ENCODE data around the gene NOS1. TPM values are rescaled to one million over a fixed set of nuclear protein-coding genes. Genes with fewer than 3 reads are reported as not detected.

Gene NOS1
- total and polyA plus RNA-seq, 2 experiments from 2014 or later: 0.63 to 3.0 TPM

DNA sequence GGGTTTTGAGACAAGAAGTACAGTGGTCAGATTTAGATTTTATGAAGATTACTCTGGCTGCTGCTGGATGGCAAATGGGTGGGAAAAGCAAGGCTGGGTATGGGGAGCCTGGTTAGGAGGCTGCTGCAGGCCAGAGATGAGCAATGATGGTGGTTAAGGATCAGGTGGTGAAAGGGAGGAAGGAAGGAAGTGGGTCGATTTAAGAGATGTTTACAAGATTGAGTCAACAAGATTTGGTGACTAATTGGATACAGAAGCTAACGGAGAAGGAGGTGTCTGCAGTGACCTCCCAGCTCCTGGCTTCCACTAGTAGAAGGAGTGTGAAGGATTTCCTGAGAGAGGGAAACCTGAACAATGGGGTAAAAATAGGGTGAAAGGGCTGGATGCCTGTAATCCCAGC is 18.7 kb downstream of the NOS1 start:
- DNase-seq (ENCODE audit: low spot score) (no peak), ATAC-seq (no peak)
- Histone ChIP-seq H3K4me1 (ENCODE audit: insufficient read depth) (peaks cover 11% of the 10 kb centered on the region), H4K20me1 (replicated peaks; ENCODE audit: insufficient read depth) (no peaks in the 10 kb centered on the region), H3K9me2 (ENCODE audit: insufficient read depth) (no peaks in the 10 kb centered on the region), H3K4me2 (no peak overlapping the region), H2AFZ (no peak overlapping the region), H3F3A (replicated peaks; ENCODE audit: low read depth) (no peaks in the 10 kb centered on the region), H3K27me3 (ENCODE audit: insufficient read depth) (no peaks in the 10 kb centered on the region), H3K4me3 (no peak overlapping the region), H3K79me2 (replicated peaks; ENCODE audit: insufficient read depth) (no peaks in the 10 kb centered on the region), H3K27ac (ENCODE audit: low read depth) (no peak overlapping the region), H3K36me3 (ENCODE audit: insufficient read depth) (no peaks in the 10 kb centered on the region)
- H3K9me3 Mint-ChIP-seq: no peaks in the 10 kb centered on the region; the same call in 2 of the 3 replicates
- no peak overlapping the region for H3K27ac Mint-ChIP-seq
- no peaks in the 10 kb centered on the region for H3K36me3 Mint-ChIP-seq (ENCODE audit: low read depth)
- H3K4me3 Mint-ChIP-seq: no peak overlapping the region
- peaks cover 5% of the 10 kb centered on the region for H3K27me3 Mint-ChIP-seq (ENCODE audit: insufficient read depth, low read depth, poor library complexity)
- TF ChIP-seq CREB1 (CRISPR knock-in tag; IDR thresholded peaks at IDR 0.05; ENCODE audit: low read depth): no peak
- TF ChIP-seq, protein P1, sequence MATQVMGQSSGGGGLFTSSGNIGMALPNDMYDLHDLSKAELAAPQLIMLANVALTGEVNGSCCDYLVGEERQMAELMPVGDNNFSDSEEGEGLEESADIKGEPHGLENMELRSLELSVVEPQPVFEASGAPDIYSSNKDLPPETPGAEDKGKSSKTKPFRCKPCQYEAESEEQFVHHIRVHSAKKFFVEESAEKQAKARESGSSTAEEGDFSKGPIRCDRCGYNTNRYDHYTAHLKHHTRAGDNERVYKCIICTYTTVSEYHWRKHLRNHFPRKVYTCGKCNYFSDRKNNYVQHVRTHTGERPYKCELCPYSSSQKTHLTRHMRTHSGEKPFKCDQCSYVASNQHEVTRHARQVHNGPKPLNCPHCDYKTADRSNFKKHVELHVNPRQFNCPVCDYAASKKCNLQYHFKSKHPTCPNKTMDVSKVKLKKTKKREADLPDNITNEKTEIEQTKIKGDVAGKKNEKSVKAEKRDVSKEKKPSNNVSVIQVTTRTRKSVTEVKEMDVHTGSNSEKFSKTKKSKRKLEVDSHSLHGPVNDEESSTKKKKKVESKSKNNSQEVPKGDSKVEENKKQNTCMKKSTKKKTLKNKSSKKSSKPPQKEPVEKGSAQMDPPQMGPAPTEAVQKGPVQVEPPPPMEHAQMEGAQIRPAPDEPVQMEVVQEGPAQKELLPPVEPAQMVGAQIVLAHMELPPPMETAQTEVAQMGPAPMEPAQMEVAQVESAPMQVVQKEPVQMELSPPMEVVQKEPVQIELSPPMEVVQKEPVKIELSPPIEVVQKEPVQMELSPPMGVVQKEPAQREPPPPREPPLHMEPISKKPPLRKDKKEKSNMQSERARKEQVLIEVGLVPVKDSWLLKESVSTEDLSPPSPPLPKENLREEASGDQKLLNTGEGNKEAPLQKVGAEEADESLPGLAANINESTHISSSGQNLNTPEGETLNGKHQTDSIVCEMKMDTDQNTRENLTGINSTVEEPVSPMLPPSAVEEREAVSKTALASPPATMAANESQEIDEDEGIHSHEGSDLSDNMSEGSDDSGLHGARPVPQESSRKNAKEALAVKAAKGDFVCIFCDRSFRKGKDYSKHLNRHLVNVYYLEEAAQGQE (IDR thresholded peaks at IDR 0.05; ENCODE audit: unreplicated experiment): no peak
- TF ChIP-seq EZH2 (IDR thresholded peaks at IDR 0.05; ENCODE audit: low read depth, unreplicated experiment): no peak
- H3K4me1 Mint-ChIP-seq: peaks cover 14% of the 10 kb centered on the region

DNA sequence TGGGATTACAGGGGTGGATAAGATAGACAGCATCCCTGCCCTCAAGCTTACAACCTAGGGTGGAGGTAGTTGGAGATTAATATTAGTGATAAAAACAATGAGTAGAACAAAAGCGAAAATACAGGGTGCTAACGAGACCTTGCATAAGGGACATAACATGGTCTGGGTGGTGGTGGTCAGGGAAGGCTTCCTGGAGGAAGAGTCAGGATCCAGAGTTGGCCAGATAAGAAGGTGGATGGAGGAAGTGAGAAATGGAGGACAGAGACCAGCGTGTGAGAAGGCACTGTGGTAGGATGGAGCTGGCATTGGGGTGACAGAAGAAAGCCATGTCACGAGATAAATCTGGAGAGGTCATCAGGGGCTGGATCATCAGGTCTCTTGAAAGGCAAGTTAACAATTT is 19.2 kb downstream of the NOS1 start:
- Mint-ChIP-seq H3K27ac (no peak overlapping the region), H3K9me3 (no peaks in the 10 kb centered on the region; the same call in 2 of the 3 replicates), H3K27me3 (ENCODE audit: insufficient read depth, low read depth, poor library complexity) (peaks cover 5% of the 10 kb centered on the region), H3K36me3 (ENCODE audit: low read depth) (no peaks in the 10 kb centered on the region), H3K4me3 (no peak overlapping the region), H3K4me1 (peaks cover 9% of the 10 kb centered on the region)
- Histone ChIP-seq H3K36me3 (ENCODE audit: insufficient read depth) (no peaks in the 10 kb centered on the region), H3K4me2 (no peak overlapping the region), H3K27me3 (ENCODE audit: insufficient read depth) (no peaks in the 10 kb centered on the region), H3K9me2 (ENCODE audit: insufficient read depth) (no peaks in the 10 kb centered on the region), H4K20me1 (replicated peaks; ENCODE audit: insufficient read depth) (no peaks in the 10 kb centered on the region), H3K4me3 (no peak overlapping the region), H3K79me2 (replicated peaks; ENCODE audit: insufficient read depth) (no peaks in the 10 kb centered on the region), H3F3A (replicated peaks; ENCODE audit: low read depth) (no peaks in the 10 kb centered on the region), H2AFZ (no peak overlapping the region), H3K27ac (ENCODE audit: low read depth) (no peak overlapping the region), H3K4me1 (ENCODE audit: insufficient read depth) (peaks cover 11% of the 10 kb centered on the region)
- ATAC-seq: no peak
- DNase-seq (ENCODE audit: low spot score): no peak
- TF ChIP-seq, protein P1 (IDR thresholded peaks at IDR 0.05; ENCODE audit: unreplicated experiment): no peak
- TF ChIP-seq, protein P2, sequence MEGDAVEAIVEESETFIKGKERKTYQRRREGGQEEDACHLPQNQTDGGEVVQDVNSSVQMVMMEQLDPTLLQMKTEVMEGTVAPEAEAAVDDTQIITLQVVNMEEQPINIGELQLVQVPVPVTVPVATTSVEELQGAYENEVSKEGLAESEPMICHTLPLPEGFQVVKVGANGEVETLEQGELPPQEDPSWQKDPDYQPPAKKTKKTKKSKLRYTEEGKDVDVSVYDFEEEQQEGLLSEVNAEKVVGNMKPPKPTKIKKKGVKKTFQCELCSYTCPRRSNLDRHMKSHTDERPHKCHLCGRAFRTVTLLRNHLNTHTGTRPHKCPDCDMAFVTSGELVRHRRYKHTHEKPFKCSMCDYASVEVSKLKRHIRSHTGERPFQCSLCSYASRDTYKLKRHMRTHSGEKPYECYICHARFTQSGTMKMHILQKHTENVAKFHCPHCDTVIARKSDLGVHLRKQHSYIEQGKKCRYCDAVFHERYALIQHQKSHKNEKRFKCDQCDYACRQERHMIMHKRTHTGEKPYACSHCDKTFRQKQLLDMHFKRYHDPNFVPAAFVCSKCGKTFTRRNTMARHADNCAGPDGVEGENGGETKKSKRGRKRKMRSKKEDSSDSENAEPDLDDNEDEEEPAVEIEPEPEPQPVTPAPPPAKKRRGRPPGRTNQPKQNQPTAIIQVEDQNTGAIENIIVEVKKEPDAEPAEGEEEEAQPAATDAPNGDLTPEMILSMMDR (conservative IDR thresholded peaks at IDR 0.05; ENCODE audit: low read depth in 2 of 2): no peak
- no peak for TF ChIP-seq CREB1 (CRISPR knock-in tag; IDR thresholded peaks at IDR 0.05; ENCODE audit: low read depth)
- TF ChIP-seq, protein P3, sequence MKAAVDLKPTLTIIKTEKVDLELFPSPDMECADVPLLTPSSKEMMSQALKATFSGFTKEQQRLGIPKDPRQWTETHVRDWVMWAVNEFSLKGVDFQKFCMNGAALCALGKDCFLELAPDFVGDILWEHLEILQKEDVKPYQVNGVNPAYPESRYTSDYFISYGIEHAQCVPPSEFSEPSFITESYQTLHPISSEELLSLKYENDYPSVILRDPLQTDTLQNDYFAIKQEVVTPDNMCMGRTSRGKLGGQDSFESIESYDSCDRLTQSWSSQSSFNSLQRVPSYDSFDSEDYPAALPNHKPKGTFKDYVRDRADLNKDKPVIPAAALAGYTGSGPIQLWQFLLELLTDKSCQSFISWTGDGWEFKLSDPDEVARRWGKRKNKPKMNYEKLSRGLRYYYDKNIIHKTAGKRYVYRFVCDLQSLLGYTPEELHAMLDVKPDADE (IDR thresholded peaks at IDR 0.05): no peak
- no peak for TF ChIP-seq STAT1 (IDR thresholded peaks at IDR 0.05; ENCODE audit: unreplicated experiment)
- TF ChIP-seq EZH2 (IDR thresholded peaks at IDR 0.05; ENCODE audit: low read depth, unreplicated experiment): no peak
- TF ChIP-seq NANOG (IDR thresholded peaks at IDR 0.05; ENCODE audit: borderline replicate concordance): no peak
- no peak for TF ChIP-seq POLR2AphosphoS5 (IDR thresholded peaks at IDR 0.05; ENCODE audit: low read depth)
- TF ChIP-seq EZH2phosphoT487 (IDR thresholded peaks at IDR 0.05; ENCODE audit: unreplicated experiment): no peak
- TF ChIP-seq ZNF331 (CRISPR knock-in tag; IDR thresholded peaks at IDR 0.05; ENCODE audit: low read depth): no peak
- TF ChIP-seq JUNB (IDR thresholded peaks at IDR 0.05; ENCODE audit: unreplicated experiment): no peak
- TF ChIP-seq ZNF114 (CRISPR knock-in tag; IDR thresholded peaks at IDR 0.05): no peak
